ENCODE data around the gene TTC39C. TPM values are rescaled to one million over a fixed set of nuclear protein-coding genes. Genes with fewer than 3 reads are reported as not detected.

Gene TTC39C
- total and polyA plus RNA-seq, 2 donors (not counting 1 experiment from before 2014, with no cell fraction given), result 15.8 to 32.0 TPM

- Histone ChIP-seq H3K4me1 (ENCODE audit: control insufficient read depth, extremely low read depth, insufficient read depth, low read length) (peaks cover 6% of the 10 kb centered on the region), H4K20me1 (ENCODE audit: control insufficient read depth, extremely low read depth, insufficient read depth, low read length) (no peaks in the 10 kb centered on the region), H3K9me3 (ENCODE audit: control insufficient read depth, insufficient read depth, low read depth, low read length) (no peaks in the 10 kb centered on the region), H3K4me3 (replicated peaks in 1 of 4; ENCODE audit: control extremely low read depth in 1 of 4, insufficient read depth in 1 of 4, low read depth in 3 of 4, low read length in 4 of 4) (no peak overlapping the region), H3K36me3 (ENCODE audit: control insufficient read depth, insufficient read depth, low read length) (no peaks in the 10 kb centered on the region), H3K4me2 (ENCODE audit: extremely low read depth, insufficient read depth, low read length) (no peak overlapping the region), H2AFZ (ENCODE audit: low read length) (no peak overlapping the region), H3K79me2 (ENCODE audit: control insufficient read depth, insufficient read depth, low read length) (no peaks in the 10 kb centered on the region), H3K27ac (ENCODE audit: insufficient read depth, low read length) (no peak overlapping the region), H3K9ac (ENCODE audit: insufficient read depth, low read length) (no peak overlapping the region), H3K27me3 (ENCODE audit: control insufficient read depth, insufficient read depth, low read length) (no peaks in the 10 kb centered on the region)
- TF ChIP-seq EZH2 (IDR thresholded peaks at IDR 0.05; ENCODE audit: low read length, missing control alignments), result no peak
- TF ChIP-seq CTCF (conservative IDR thresholded peaks at IDR 0.05 in 1 of 2, IDR thresholded peaks at IDR 0.05 in 1 of 2; ENCODE audit: low read depth in 1 of 2, low read length in 2 of 2), result no peak
- no peak for DNase-seq (ENCODE audit: low read depth in 2 of 2)
Observed at GRCh38 chr18:24112464-24112863, 97.9 kb downstream of the TTC39C start.

- peak; percentile 50 to 67 for DNase-seq (ENCODE audit: low read depth in 2 of 2)
- H3K4me2 ChIP-seq (ENCODE audit: extremely low read depth, insufficient read depth, low read length), result no peak overlapping the region
Observed at GRCh38 chr18:24112874-24113615, 98.5 kb downstream of the TTC39C start.

More at GRCh38 chr18:24112874-24113615, 98.5 kb downstream of the TTC39C start:
- H4K20me1 ChIP-seq (ENCODE audit: control insufficient read depth, extremely low read depth, insufficient read depth, low read length), result no peaks in the 10 kb centered on the region
- no peaks in the 10 kb centered on the region for H3K36me3 ChIP-seq (ENCODE audit: control insufficient read depth, insufficient read depth, low read length)
- H3K79me2 ChIP-seq (ENCODE audit: control insufficient read depth, insufficient read depth, low read length), result no peaks in the 10 kb centered on the region
- no peak overlapping the region for H3K27ac ChIP-seq (ENCODE audit: insufficient read depth, low read length)
- H3K27me3 ChIP-seq (ENCODE audit: control insufficient read depth, insufficient read depth, low read length), result no peaks in the 10 kb centered on the region
- H3K9me3 ChIP-seq (ENCODE audit: control insufficient read depth, insufficient read depth, low read depth, low read length), result no peaks in the 10 kb centered on the region
- no peak overlapping the region for H3K4me3 ChIP-seq (replicated peaks in 1 of 4; ENCODE audit: control extremely low read depth in 1 of 4, insufficient read depth in 1 of 4, low read depth in 3 of 4, low read length in 4 of 4)
- H3K4me1 ChIP-seq (ENCODE audit: control insufficient read depth, extremely low read depth, insufficient read depth, low read length), result peaks cover 6% of the 10 kb centered on the region
- H2AFZ ChIP-seq (ENCODE audit: low read length), result no peak overlapping the region
- TF ChIP-seq EZH2 (IDR thresholded peaks at IDR 0.05; ENCODE audit: low read length, missing control alignments) (no peak), CTCF (conservative IDR thresholded peaks at IDR 0.05 in 1 of 2, IDR thresholded peaks at IDR 0.05 in 1 of 2; ENCODE audit: low read depth in 1 of 2, low read length in 2 of 2) (no peak)
- H3K9ac ChIP-seq (ENCODE audit: insufficient read depth, low read length), result no peak overlapping the region
